ENCODE data around the gene LYRM4.
"Not testable (repeated sequence)": the region's sequence is repeated elsewhere in the genome, so short reads cannot be mapped to it uniquely, and the experiment has no call there.

Gene LYRM4

DNA sequence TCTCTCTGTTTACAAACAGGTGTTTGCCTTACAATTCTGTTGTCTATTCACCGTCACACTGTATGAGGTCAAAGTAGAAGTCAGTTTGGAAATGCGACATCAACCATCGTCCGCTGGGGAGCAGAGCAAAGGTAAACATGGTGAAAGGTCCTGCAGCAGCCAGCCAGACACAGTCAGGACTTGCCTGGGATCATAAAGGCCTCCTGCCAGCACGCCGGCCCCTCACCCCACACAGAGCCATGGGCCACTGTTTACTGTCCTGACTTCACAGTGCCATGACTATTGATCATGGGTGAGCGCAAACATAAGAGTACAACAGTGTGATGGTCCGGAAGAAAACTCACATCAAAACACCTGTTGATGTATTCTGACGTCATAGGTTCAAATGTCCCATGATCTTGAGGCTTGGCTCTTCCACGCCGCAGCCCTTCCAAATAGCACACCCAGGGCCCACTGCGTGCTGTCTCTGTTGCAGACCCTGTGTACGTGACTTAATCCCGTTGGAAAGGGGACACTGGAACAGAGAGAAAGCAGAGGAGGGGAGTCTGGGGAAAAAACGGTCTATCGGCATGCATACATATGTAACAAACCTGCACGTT, 192.5 kb downstream of the LYRM4 start:
- TF ChIP-seq, protein P1, sequence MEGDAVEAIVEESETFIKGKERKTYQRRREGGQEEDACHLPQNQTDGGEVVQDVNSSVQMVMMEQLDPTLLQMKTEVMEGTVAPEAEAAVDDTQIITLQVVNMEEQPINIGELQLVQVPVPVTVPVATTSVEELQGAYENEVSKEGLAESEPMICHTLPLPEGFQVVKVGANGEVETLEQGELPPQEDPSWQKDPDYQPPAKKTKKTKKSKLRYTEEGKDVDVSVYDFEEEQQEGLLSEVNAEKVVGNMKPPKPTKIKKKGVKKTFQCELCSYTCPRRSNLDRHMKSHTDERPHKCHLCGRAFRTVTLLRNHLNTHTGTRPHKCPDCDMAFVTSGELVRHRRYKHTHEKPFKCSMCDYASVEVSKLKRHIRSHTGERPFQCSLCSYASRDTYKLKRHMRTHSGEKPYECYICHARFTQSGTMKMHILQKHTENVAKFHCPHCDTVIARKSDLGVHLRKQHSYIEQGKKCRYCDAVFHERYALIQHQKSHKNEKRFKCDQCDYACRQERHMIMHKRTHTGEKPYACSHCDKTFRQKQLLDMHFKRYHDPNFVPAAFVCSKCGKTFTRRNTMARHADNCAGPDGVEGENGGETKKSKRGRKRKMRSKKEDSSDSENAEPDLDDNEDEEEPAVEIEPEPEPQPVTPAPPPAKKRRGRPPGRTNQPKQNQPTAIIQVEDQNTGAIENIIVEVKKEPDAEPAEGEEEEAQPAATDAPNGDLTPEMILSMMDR (IDR thresholded peaks at IDR 0.05; ENCODE audit: insufficient read depth, low read length, missing control alignments) = no peak
- ChIA-PET POLR2A (no interaction called here), CTCF (no interaction called here)
- H3K4me3 ChIP-seq (ENCODE audit: low read depth, low read length) = no peak overlapping the region
- no peak for DNase-seq (ENCODE audit: low read depth, low spot score)

DNA sequence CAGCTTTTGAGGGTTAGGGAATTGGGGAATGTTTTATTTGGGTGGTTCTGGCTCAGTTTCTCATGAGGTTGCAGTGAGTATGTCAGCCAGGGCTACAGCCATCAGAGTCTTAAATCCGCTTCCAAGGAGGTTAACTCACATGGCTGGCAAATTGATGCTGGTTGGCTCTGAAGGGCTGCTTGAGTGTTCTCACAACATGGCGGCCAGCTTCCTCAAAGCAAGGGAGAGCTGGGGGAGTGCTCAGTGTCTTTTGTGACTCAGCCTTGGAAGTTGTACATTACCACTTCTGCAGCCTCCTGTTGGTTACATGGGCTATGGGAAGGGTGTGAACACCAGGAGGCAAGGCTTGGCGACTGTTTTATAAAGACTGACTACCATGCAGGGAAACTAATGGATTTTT, 193.4 kb downstream of the LYRM4 start:
- no peak for DNase-seq (ENCODE audit: low read depth, low spot score)
- TF ChIP-seq, protein P1 (IDR thresholded peaks at IDR 0.05; ENCODE audit: insufficient read depth, low read length, missing control alignments) = no peak
- ChIA-PET CTCF (no interaction called here), POLR2A (no interaction called here)
- no peak overlapping the region for H3K4me3 ChIP-seq (ENCODE audit: low read depth, low read length)

DNA sequence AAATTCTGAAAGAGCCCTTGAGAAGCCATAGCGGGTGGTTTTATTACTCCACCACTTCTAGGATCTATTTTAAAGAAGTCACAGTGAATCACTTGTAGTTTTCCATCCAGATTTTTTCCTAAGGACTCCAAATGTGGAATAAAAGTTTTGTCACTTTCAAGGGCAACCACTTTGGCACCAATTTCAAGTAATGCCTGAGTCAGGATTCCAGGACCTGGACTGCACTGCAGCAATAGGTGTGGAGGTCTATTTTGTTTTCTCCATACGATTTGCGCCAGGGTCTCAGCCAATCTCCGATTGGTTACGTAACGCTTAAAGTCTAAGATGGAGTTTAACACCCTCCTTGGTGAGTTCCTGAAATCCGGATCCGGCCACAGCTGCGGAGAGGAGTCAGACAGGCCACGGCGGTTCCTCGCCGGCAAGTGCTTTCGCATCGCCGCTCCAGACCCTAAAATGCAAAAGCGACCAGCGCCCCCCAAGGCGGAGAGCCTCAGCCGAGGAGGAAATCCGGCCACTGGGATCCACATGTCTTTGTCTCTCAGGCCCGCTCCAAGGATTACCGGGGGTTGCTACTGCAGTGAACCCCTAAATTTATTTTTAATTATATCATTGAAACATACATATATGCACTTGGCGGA, 194.2 kb downstream of the LYRM4 start:
- POLR2A ChIA-PET = no interaction called here
- CTCF ChIA-PET = interaction anchor here (1.9 to 2.6 kb wide), 2 partner anchors 10 to 11 kb away, joined by 7 to 11 read pairs; no protein-coding TSS in a partner anchor
- TF ChIP-seq, protein P1 (IDR thresholded peaks at IDR 0.05; ENCODE audit: insufficient read depth, low read length, missing control alignments) = no peak
- no peak for DNase-seq (ENCODE audit: low read depth, low spot score)
- no peak overlapping the region for H3K4me3 ChIP-seq (ENCODE audit: low read depth, low read length)

DNA sequence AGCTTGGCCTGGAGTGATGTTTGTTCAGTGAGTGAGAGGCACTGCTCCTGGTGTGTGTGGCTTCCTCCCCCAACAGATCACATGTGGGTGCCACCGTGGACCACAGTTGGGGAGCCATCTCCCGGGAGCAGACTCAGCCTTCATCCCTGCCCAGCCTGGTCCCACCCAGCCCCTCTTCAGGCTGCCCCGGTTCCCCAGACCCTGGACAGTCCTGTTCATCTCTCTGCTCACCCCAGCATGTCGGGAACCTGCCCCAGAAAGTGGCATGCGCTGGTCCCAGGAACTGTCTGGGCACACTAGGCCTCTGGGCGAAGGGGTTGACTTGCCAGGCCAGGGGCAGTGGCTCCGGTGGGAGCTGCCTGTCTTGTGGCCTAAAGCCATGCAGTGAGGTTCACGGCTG, 197.1 kb downstream of the LYRM4 start:
- CTCF ChIA-PET = interaction anchor here (2.6 kb wide), 1 partner anchor 14 kb away, joined by 7 read pairs; no protein-coding TSS in a partner anchor

DNA sequence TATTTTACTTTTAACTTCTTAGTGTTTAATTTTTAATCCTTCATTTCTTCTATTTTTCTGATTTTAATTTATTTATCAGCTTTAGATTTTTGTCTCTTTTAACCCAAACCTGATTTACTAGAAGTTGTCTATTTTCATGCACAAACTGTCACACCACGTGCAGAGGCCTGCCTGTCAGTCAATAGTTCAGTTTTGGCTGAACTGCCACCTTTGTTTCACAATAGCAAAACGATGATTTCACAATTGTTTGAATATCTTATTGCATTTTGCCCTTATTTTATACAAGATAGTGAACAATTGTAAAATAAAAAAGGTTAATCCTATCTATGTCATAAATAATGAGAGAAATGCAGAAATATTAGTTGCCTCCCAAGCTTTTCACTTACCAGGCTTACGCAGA, 199.6 kb downstream of the LYRM4 start:
- DNase-seq (ENCODE audit: low read depth, low spot score) = no peak
- CTCF ChIA-PET = no interaction called here
- TF ChIP-seq, protein P1 (IDR thresholded peaks at IDR 0.05; ENCODE audit: insufficient read depth, low read length, missing control alignments) = no peak
- no peak overlapping the region for H3K4me3 ChIP-seq (ENCODE audit: low read depth, low read length)
- POLR2A ChIA-PET = no interaction called here

More for the DNA sequence above, 197.1 kb downstream of the LYRM4 start:
- H3K4me3 ChIP-seq (ENCODE audit: low read depth, low read length) = no peak overlapping the region
- POLR2A ChIA-PET = no interaction called here
- TF ChIP-seq, protein P1 (IDR thresholded peaks at IDR 0.05; ENCODE audit: insufficient read depth, low read length, missing control alignments) = no peak
- no peak for DNase-seq (ENCODE audit: low read depth, low spot score)

DNA sequence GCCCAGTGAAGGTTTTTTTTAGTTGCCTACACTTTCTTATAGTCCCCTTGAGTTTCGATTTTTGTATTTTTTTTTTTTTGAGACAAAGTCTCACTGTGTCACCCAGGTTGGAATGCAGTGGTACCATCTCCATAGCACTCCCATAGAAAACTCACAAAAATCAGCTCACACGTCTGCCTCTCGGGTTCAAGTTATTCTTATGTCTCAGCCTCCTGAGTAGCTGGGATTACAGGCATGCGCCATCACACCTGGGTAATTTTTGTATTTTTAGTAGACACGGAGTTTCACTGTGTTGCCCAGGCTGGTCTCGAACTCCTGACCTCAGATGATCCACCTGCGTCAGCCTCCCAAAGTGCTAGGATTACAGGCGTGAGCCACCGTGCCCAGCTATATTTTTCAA, 200.3 kb downstream of the LYRM4 start:
- H3K4me3 ChIP-seq (ENCODE audit: low read depth, low read length); DNase-seq (ENCODE audit: low read depth, low spot score); CTCF ChIA-PET; POLR2A ChIA-PET: not testable (repeated sequence)

Data from AG04449 (cell line).